ENCODE measurements around the gene METTL3.
A peak's percentile ranks its signal among the peaks of the same experiment; 100 is the strongest.
"Not testable (repeated sequence)": the region's sequence is repeated elsewhere in the genome, so short reads cannot be mapped to it uniquely, and the experiment has no call there.

METTL3 gene

GRCh38 chr14:21510735-21511657, at the start of gene METTL3:
Gene METTL3, minus strand, starts transcription at chr14:21511340. Its CDS starts 117 bp downstream, at chr14:21511223.
- DNase-seq: peak; percentile 72 to 87 (median 81)

GRCh38 chr14:21558703-21559170, 47.6 kb upstream of the METTL3 start:
- DNase-seq: no peak

- peak; percentile 34 to 70 (median 44) for DNase-seq
These were observed 46.2 kb upstream of the METTL3 start for GRCh38 chr14:21557084-21557901.

GRCh38 chr14:21556378-21557083, 45.4 kb upstream of the METTL3 start:
- DNase-seq: no peak

GRCh38 chr14:21553266-21553665, 42.1 kb upstream of the METTL3 start:
- DNase-seq: no peak

GRCh38 chr14:21544588-21544987, 33.4 kb upstream of the METTL3 start:
- DNase-seq: not testable (repeated sequence)

- DNase-seq: no peak
These were observed 32.8 kb upstream of the METTL3 start for GRCh38 chr14:21543963-21544362.

GRCh38 chr14:21543521-21543960, 32.4 kb upstream of the METTL3 start:
- DNase-seq: no peak

- DNase-seq: no peak
These were observed 30.4 kb upstream of the METTL3 start for GRCh38 chr14:21541413-21542074.

- no peak for DNase-seq
These were observed 28.2 kb upstream of the METTL3 start for GRCh38 chr14:21539189-21539940.

- no peak for DNase-seq
These were observed 25.9 kb upstream of the METTL3 start for GRCh38 chr14:21537090-21537424.

GRCh38 chr14:21536418-21537089, 25.4 kb upstream of the METTL3 start:
- no peak for DNase-seq

- no peak for DNase-seq
These were observed 24.6 kb upstream of the METTL3 start for GRCh38 chr14:21535545-21536417.

GRCh38 chr14:21534576-21534975, 23.4 kb upstream of the METTL3 start:
- DNase-seq: no peak

GRCh38 chr14:21533294-21533693, 22.2 kb upstream of the METTL3 start:
- DNase-seq: no peak

- DNase-seq: no peak
These were observed 18.4 kb upstream of the METTL3 start for GRCh38 chr14:21529515-21529914.

GRCh38 chr14:21528381-21529348, 17.5 kb upstream of the METTL3 start:
- no peak for DNase-seq

- DNase-seq: no peak
These were observed 16.2 kb upstream of the METTL3 start for GRCh38 chr14:21527318-21527679.
